HepG2 (cell line): ENCODE results near the gene ZFAND6. TPM values are rescaled to one million over a fixed set of nuclear protein-coding genes. Genes with fewer than 3 reads are reported as not detected.

Experiments used
- ISX ChIP-seq: sonication (generic); formaldehyde crosslinking; conservative IDR thresholded peaks from 2 replicates; pipeline ENCODE4 v1.5.0; 2020; ENCODE audit warnings: missing genetic modification reagents
- KDM2A ChIP-seq: sonication (generic); formaldehyde crosslinking; IDR thresholded peaks from 2 replicates; pipeline ENCODE4 v1.4.0; 2020; ENCODE audit warnings: low read depth, missing genetic modification reagents, borderline replicate concordance
- PCBP2 ChIP-seq: fragments of 200-400 bp; formaldehyde crosslinking; optimal IDR thresholded peaks from 2 replicates; pipeline ENCODE3; 2018; ENCODE audit warnings: low read length, low read depth; ENCODE audit not compliant: poor library complexity, severe bottlenecking
- TCF7 ChIP-seq: sonication (generic); IDR thresholded peaks from 2 replicates; pipeline ENCODE4 v1.6.1; 2016; ENCODE audit warnings: antibody characterized with exemption, low read depth
- TCF7L2 ChIP-seq: IDR thresholded peaks from 2 replicates; pipeline ENCODE4 v1.6.1; 2011; ENCODE audit warnings: mild to moderate bottlenecking, low read depth, low read length, moderate library complexity
- ZNF761 ChIP-seq: sonication (generic); formaldehyde crosslinking; conservative IDR thresholded peaks from 2 replicates; pipeline ENCODE4 v1.4.0; 2020; ENCODE audit warnings: mild to moderate bottlenecking, missing genetic modification reagents
- ZNF790 ChIP-seq: sonication (generic); formaldehyde crosslinking; IDR thresholded peaks from 2 replicates; pipeline ENCODE4 v1.8.0; 2022; ENCODE audit warnings: missing genetic modification reagents, mild to moderate bottlenecking, borderline replicate concordance
- ZSCAN25 ChIP-seq: sonication (generic); formaldehyde crosslinking; IDR thresholded peaks from 2 replicates; pipeline ENCODE4 v1.8.0; 2022; ENCODE audit warnings: mild to moderate bottlenecking, missing genetic modification reagents
- ZZZ3 ChIP-seq: sonication (generic); formaldehyde crosslinking; IDR thresholded peaks from 2 replicates; pipeline ENCODE4 v1.4.0; 2020; ENCODE audit warnings: missing genetic modification reagents, mild to moderate bottlenecking, borderline replicate concordance
- polyA plus RNA-seq, 8 experiments: library from polyadenylated mRNA; depleted of rRNA in 3 of 8; stranded (reverse) in 7 of 8; unstranded in 1 of 8; fragments of >200 nt; fragmentation: Illumina TruSeq in 4 of 8; extraction: Trizol in 4 of 8; gene quantifications; 2 replicates each; pipeline versions ENCODE4 v1.2.1 to v1.2.3, GENCODE V29; 2011 to 2016; ENCODE audit warnings: low read depth in 4 of 8, missing spikeins in 1 of 8, mixed read lengths in 1 of 8; ENCODE audit not compliant: insufficient read depth in 1 of 8
- total RNA-seq, 5 experiments: library from RNA; depleted of rRNA; stranded (reverse); fragments of >200 nt; fragmentation: Illumina TruSeq; extraction: Trizol; gene quantifications; 2 replicates each; pipeline ENCODE4 v1.2.3, GENCODE V29; 2016; ENCODE audit warnings: low read depth in 1 of 5
- TF ChIP-seq, protein P1 (sequence below): sonication (generic); formaldehyde crosslinking; IDR thresholded peaks from 2 replicates; pipeline ENCODE4 v1.8.0; 2022; ENCODE audit warnings: low read depth, missing genetic modification reagents
- TF ChIP-seq, protein P2 (sequence below): IDR thresholded peaks from 2 replicates; pipeline ENCODE4 v1.6.1; 2016
- TF ChIP-seq, protein P3 (sequence below): sonication (generic); formaldehyde crosslinking; IDR thresholded peaks from 2 replicates; pipeline ENCODE4 v1.8.1; 2022; ENCODE audit warnings: low read depth, mild to moderate bottlenecking, missing genetic modification reagents
- TF ChIP-seq, protein P4 (sequence below): sonication (generic); formaldehyde crosslinking; IDR thresholded peaks from 2 replicates; pipeline ENCODE4 v1.5.0; 2020; ENCODE audit warnings: mild to moderate bottlenecking, missing genetic modification reagents
- TF ChIP-seq, protein P5 (sequence below): sonication (generic); formaldehyde crosslinking; conservative IDR thresholded peaks from 2 replicates; pipeline ENCODE4 v1.8.0; 2022; ENCODE audit warnings: low read depth, missing genetic modification reagents

Gene ZFAND6
- total and polyA plus RNA-seq, 2 of the 13 experiments (the other 11 are each of a cell fraction or from before 2014, with no cell fraction given): 84.2 to 115 TPM

DNA sequence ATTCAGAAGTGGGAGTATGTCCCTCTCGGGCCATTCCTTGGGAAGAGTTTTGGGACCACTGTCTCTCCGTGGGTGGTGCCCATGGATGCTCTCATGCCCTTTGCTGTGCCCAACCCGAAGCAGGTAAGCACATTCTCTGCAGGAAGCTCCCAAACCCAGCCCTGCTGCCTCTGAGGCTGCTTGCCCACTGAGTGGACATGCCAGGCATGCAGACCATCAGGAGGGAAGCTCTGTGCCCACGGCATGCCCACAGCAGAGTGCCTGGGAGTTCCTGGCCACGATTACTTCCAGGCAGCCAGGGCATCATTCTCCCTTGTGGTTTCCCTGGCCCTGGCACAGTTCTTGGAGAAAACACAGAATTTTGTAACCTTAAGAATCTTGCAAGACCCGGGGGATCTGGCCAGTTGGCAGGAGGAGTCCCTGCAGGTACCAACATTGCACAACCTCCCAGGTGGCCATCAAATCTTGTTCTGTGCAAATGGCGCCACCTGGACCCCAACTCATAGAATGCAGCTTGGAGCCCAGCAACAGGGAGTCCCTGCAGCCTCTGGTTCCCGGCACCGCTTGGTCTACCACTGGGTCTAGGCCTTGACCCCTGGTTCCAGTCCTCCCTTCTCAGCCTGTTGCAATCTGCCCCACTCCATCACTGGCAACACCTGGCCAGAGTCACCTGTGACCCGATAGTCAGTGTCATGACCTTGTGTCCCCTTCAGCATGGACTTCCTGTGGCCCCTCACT is 113.7 kb downstream of the ZFAND6 start (continued):
- TF ChIP-seq, protein P1, sequence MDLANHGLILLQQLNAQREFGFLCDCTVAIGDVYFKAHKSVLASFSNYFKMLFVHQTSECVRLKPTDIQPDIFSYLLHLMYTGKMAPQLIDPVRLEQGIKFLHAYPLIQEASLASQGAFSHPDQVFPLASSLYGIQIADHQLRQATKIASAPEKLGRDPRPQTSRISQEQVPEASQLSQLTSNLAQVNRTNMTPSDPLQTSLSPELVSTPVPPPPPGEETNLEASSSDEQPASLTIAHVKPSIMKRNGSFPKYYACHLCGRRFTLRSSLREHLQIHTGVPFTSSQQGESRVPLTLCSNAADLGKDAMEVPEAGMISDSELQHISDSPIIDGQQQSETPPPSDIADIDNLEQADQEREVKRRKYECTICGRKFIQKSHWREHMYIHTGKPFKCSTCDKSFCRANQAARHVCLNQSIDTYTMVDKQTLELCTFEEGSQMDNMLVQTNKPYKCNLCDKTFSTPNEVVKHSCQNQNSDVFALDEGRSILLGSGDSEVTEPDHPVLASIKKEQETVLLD (CRISPR knock-in tag): no peak
- TF ChIP-seq TCF7L2 (no peak), ZZZ3 (CRISPR knock-in tag) (no peak), ZNF790 (CRISPR knock-in tag) (no peak), ISX (CRISPR knock-in tag) (no peak), KDM2A (peak; percentile 46; the same call in 1 of the 2 replicates), ZNF761 (CRISPR knock-in tag) (no peak), ZSCAN25 (CRISPR knock-in tag) (no peak), TCF7 (no peak), PCBP2 (no peak)
- TF ChIP-seq, protein P2, sequence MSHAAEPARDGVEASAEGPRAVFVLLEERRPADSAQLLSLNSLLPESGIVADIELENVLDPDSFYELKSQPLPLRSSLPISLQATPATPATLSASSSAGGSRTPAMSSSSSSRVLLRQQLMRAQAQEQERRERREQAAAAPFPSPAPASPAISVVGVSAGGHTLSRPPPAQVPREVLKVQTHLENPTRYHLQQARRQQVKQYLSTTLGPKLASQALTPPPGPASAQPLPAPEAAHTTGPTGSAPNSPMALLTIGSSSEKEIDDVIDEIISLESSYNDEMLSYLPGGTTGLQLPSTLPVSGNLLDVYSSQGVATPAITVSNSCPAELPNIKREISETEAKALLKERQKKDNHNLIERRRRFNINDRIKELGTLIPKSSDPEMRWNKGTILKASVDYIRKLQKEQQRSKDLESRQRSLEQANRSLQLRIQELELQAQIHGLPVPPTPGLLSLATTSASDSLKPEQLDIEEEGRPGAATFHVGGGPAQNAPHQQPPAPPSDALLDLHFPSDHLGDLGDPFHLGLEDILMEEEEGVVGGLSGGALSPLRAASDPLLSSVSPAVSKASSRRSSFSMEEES: no peak
- TF ChIP-seq, protein P3, sequence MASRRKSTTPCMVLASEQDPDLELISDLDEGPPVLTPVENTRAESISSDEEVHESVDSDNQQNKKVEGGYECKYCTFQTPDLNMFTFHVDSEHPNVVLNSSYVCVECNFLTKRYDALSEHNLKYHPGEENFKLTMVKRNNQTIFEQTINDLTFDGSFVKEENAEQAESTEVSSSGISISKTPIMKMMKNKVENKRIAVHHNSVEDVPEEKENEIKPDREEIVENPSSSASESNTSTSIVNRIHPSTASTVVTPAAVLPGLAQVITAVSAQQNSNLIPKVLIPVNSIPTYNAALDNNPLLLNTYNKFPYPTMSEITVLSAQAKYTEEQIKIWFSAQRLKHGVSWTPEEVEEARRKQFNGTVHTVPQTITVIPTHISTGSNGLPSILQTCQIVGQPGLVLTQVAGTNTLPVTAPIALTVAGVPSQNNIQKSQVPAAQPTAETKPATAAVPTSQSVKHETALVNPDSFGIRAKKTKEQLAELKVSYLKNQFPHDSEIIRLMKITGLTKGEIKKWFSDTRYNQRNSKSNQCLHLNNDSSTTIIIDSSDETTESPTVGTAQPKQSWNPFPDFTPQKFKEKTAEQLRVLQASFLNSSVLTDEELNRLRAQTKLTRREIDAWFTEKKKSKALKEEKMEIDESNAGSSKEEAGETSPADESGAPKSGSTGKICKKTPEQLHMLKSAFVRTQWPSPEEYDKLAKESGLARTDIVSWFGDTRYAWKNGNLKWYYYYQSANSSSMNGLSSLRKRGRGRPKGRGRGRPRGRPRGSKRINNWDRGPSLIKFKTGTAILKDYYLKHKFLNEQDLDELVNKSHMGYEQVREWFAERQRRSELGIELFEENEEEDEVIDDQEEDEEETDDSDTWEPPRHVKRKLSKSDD: 0 out of 2 replicates have a peak, but pooled peaks have one; percentile 53
- TF ChIP-seq, protein P4, sequence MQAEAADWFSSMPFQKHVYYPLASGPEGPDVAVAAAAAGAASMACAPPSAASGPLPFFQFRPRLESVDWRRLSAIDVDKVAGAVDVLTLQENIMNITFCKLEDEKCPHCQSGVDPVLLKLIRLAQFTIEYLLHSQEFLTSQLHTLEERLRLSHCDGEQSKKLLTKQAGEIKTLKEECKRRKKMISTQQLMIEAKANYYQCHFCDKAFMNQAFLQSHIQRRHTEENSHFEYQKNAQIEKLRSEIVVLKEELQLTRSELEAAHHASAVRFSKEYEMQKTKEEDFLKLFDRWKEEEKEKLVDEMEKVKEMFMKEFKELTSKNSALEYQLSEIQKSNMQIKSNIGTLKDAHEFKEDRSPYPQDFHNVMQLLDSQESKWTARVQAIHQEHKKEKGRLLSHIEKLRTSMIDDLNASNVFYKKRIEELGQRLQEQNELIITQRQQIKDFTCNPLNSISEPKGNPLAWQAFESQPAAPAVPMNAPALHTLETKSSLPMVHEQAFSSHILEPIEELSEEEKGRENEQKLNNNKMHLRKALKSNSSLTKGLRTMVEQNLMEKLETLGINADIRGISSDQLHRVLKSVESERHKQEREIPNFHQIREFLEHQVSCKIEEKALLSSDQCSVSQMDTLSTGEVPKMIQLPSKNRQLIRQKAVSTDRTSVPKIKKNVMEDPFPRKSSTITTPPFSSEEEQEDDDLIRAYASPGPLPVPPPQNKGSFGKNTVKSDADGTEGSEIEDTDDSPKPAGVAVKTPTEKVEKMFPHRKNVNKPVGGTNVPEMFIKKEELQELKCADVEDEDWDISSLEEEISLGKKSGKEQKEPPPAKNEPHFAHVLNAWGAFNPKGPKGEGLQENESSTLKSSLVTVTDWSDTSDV: no peak
- TF ChIP-seq, protein P5, sequence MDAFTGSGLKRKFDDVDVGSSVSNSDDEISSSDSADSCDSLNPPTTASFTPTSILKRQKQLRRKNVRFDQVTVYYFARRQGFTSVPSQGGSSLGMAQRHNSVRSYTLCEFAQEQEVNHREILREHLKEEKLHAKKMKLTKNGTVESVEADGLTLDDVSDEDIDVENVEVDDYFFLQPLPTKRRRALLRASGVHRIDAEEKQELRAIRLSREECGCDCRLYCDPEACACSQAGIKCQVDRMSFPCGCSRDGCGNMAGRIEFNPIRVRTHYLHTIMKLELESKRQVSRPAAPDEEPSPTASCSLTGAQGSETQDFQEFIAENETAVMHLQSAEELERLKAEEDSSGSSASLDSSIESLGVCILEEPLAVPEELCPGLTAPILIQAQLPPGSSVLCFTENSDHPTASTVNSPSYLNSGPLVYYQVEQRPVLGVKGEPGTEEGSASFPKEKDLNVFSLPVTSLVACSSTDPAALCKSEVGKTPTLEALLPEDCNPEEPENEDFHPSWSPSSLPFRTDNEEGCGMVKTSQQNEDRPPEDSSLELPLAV (CRISPR knock-in tag): no peak
